Endothelial cell of umbilical vein (primary cell): ENCODE measurements around the gene MPV17. TPM values are rescaled to one million over a fixed set of nuclear protein-coding genes. Genes with fewer than 3 reads are reported as not detected.

Source experiments
- BruUV-seq: library from RNA; stranded (reverse); fragments of 400-500 nt; replicated peaks from 2 replicates; lab custom pipeline; 2021; lab: Mats Ljungman, UMichigan
- CTCF ChIA-PET: fragments of 300-600, 350-600 bp; sonication (Branson Sonifier 250); formaldehyde crosslinking; loops from one replicate; lab custom pipeline; 2021; ENCODE audit warnings: antibody characterized with exemption, inconsistent platforms; lab: Charles Lee
- POLR2A ChIA-PET: fragments of 300-600, 350-600 bp; sonication (Branson Sonifier 250); formaldehyde crosslinking; loops from one replicate; lab custom pipeline; 2021; ENCODE audit warnings: antibody characterized with exemption, inconsistent platforms; lab: Charles Lee
- DNase-seq: peaks from one replicate; pipeline ENCODE4 v3.0.0-alpha.2; 2011; ENCODE audit warnings: low read depth, low spot score
- FAIRE-seq: peaks from 2 replicates; lab custom pipeline; 2011; peaks lifted over from hg19 to GRCh38; lab: Jason Lieb, UNC
- H2AFZ ChIP-seq: 2 replicates; pipeline ENCODE4 v1.6.0; 2012; ENCODE audit warnings: low read depth, low read length, control low read depth, inconsistent platforms
- H3K27ac ChIP-seq: 2 replicates; pipeline ENCODE4 v1.5.1; 2011; ENCODE audit warnings: low read depth, mild to moderate bottlenecking, control low read depth, low read length, moderate library complexity; ENCODE audit not compliant: insufficient read depth
- H3K27me3 ChIP-seq, 2 experiments: 2 replicates each; pipeline versions ENCODE4 v1.6.0 to v1.6.1; 2011; ENCODE audit warnings: low read length in 2 of 2, mixed read lengths in 1 of 2; ENCODE audit not compliant: control insufficient read depth in 2 of 2, insufficient read depth in 2 of 2
- H3K36me3 ChIP-seq, 2 experiments: 2 replicates in 1 of 2; 3 replicates in 1 of 2; pipeline ENCODE4 v1.5.1; 2011; ENCODE audit warnings: low read length in 2 of 2, mild to moderate bottlenecking in 1 of 2, moderate library complexity in 1 of 2; ENCODE audit not compliant: control insufficient read depth in 2 of 2, insufficient read depth in 2 of 2; ENCODE audit errors: extremely low read depth in 1 of 2
- H3K4me1 ChIP-seq: 3 replicates; pipeline ENCODE4 v1.5.1; 2011; ENCODE audit warnings: mild to moderate bottlenecking, low read length; ENCODE audit not compliant: control insufficient read depth, insufficient read depth; ENCODE audit errors: extremely low read depth
- H3K4me2 ChIP-seq: 2 replicates; pipeline ENCODE4 v1.6.1; 2011; ENCODE audit warnings: low read length, control low read depth, mixed read lengths; ENCODE audit not compliant: insufficient read depth
- H3K4me3 ChIP-seq, 3 experiments: fragments of 200-600 bp in 1 of 3; sonication (generic), shearing (Covaris generic) in 1 of 3; replicated peaks in 1 of 3; 2 replicates each; pipeline ENCODE4 v1.5.1; 2011 to 2016; ENCODE audit warnings: control low read depth in 3 of 3, low read length in 3 of 3, mild to moderate bottlenecking in 2 of 3, inconsistent platforms in 1 of 3, low read depth in 1 of 3, moderate library complexity in 1 of 3; ENCODE audit not compliant: insufficient read depth in 1 of 3
- H3K79me2 ChIP-seq: 2 replicates; pipeline ENCODE4 v1.6.0; 2012; ENCODE audit warnings: low read length, inconsistent platforms; ENCODE audit not compliant: control insufficient read depth, insufficient read depth
- H3K9ac ChIP-seq: replicated peaks from 2 replicates; pipeline ENCODE3; 2011; ENCODE audit warnings: low read length, control low read depth; ENCODE audit not compliant: insufficient read depth; ENCODE audit errors: extremely low read depth
- H3K9me1 ChIP-seq: replicated peaks from 3 replicates; pipeline ENCODE4 v1.6.0; 2011; ENCODE audit warnings: mild to moderate bottlenecking, low read length; ENCODE audit not compliant: control insufficient read depth, insufficient read depth; ENCODE audit errors: extremely low read depth
- H3K9me3 ChIP-seq: replicated peaks from 2 replicates; pipeline ENCODE4 v1.5.1; 2012; ENCODE audit warnings: low read length, inconsistent platforms; ENCODE audit not compliant: control insufficient read depth, insufficient read depth
- H4K20me1 ChIP-seq: replicated peaks from 2 replicates; pipeline ENCODE3; 2011; ENCODE audit warnings: mild to moderate bottlenecking, low read length; ENCODE audit not compliant: control insufficient read depth, insufficient read depth; ENCODE audit errors: extremely low read depth
- CTCF ChIP-seq, 2 donors: IDR thresholded peaks; 1 replicate in 1 of 2; 2 replicates in 1 of 2; pipeline ENCODE4 v1.5.1; 2011; ENCODE audit warnings: low read length in 2 of 2, mild to moderate bottlenecking in 2 of 2, moderate library complexity in 2 of 2, control low read depth in 1 of 2, inconsistent platforms in 1 of 2, low read depth in 1 of 2; ENCODE audit not compliant: insufficient read depth in 1 of 2; ENCODE audit errors: extremely low read depth in 1 of 2
- EZH2 ChIP-seq: IDR thresholded peaks from 2 replicates; pipeline ENCODE4 v1.6.1; 2012; ENCODE audit warnings: borderline replicate concordance, low read depth, mild to moderate bottlenecking, moderate library complexity, low read length, inconsistent platforms; ENCODE audit not compliant: severe bottlenecking
- FOS ChIP-seq: IDR thresholded peaks from 2 replicates; pipeline ENCODE4 v1.6.1; 2011; ENCODE audit warnings: mild to moderate bottlenecking, low read length, moderate library complexity, borderline replicate concordance; ENCODE audit not compliant: insufficient read depth
- GATA2 ChIP-seq: IDR thresholded peaks from 2 replicates; pipeline ENCODE4 v1.7.0; 2011; ENCODE audit warnings: low read depth, mild to moderate bottlenecking, moderate library complexity, mixed read lengths, low read length; ENCODE audit not compliant: insufficient read length, insufficient read depth
- JUN ChIP-seq: IDR thresholded peaks from 2 replicates; pipeline ENCODE4 v1.6.1; 2011; ENCODE audit warnings: borderline replicate concordance, low read depth; ENCODE audit not compliant: insufficient read length, insufficient read depth
- MAX ChIP-seq: IDR thresholded peaks from 2 replicates; pipeline ENCODE4 v1.6.1; 2011; ENCODE audit not compliant: insufficient read depth, insufficient read length
- MYC ChIP-seq: IDR thresholded peaks from one replicate; pipeline ENCODE4 v1.6.1; 2011; ENCODE audit warnings: mild to moderate bottlenecking, low read depth, low read length
- POLR2A ChIP-seq: IDR thresholded peaks from 2 replicates; pipeline ENCODE4 v1.6.1; 2012; ENCODE audit warnings: low read depth, mild to moderate bottlenecking, control low read depth, low read length
- POLR2AphosphoS5 ChIP-seq: IDR thresholded peaks from 2 replicates; pipeline ENCODE4 v1.6.1; 2012; ENCODE audit warnings: low read depth, mild to moderate bottlenecking, control low read depth, low read length, moderate library complexity; ENCODE audit not compliant: insufficient read depth
- dilution Hi-C: fragments of 300-500 bp; cut with MboI; formaldehyde crosslinking; loops from one replicate; pipeline ENCODE4 v1.15.0; 2019; ENCODE audit warnings: low sequenced_read_pairs; ENCODE audit not compliant: extremely low pct_ligation_motif_present
- intact Hi-C: fragments of 100-400 bp; cut with micrococcal nuclease; formaldehyde crosslinking; loops from one replicate; pipeline ENCODE4 v1.10.0; 2022
- polyA plus RNA-seq, 4 experiments: library from polyadenylated mRNA; depleted of rRNA in 3 of 4; stranded (reverse) in 3 of 4; unstranded in 1 of 4; fragments of >200 nt; gene quantifications; 2 replicates each; pipeline versions ENCODE4 v1.2.1 to v1.2.3, GENCODE V29; 2011 to 2012; ENCODE audit warnings: missing spikeins in 1 of 4
- total RNA-seq: library from RNA; stranded (reverse); gene quantifications from 2 replicates; pipeline ENCODE4 v1.2.3, GENCODE V29; 2021

The MPV17 gene
- total and polyA plus RNA-seq, 2 donors (not counting 3 experiments of a cell fraction or from before 2014, with no cell fraction given), result 74.7 to 267 TPM

- TF ChIP-seq GATA2, result no peak
- TF ChIP-seq POLR2AphosphoS5, result no peak
- Histone ChIP-seq H3K4me2 (no peak overlapping the region), H3K36me3 (no peaks in the 10 kb centered on the region), H3K27ac (no peak overlapping the region), H3K9ac (no peak overlapping the region), H3K27me3 (no peaks in the 10 kb centered on the region), H3K4me3 (no peak overlapping the region), H4K20me1 (peaks cover 3% of the 10 kb centered on the region), H3K9me3 (no peaks in the 10 kb centered on the region), H3K79me2 (peaks cover 76% of the 10 kb centered on the region), H3K4me1 (peaks cover 16% of the 10 kb centered on the region), H2AFZ (no peak overlapping the region), H3K9me1 (no peaks in the 10 kb centered on the region)
- ChIA-PET CTCF (interaction anchor here (0.6 to 2.1 kb wide), 3 partner anchors 15 to 288 kb away, joined by 3 to 5 read pairs (median 4); partner anchors contain the start of gene EIF2B4), POLR2A (no interaction called here)
- DNase-seq, result no peak
- dilution Hi-C loops (no loop called here), intact Hi-C loops (no loop called here)
- no TSS peak for BruUV-seq
- FAIRE-seq, result no peak
These were observed 31.7 kb upstream of the MPV17 start for GRCh38 chr2:27354597-27354927.

GRCh38 chr2:27353762-27354596, 31.1 kb upstream of the MPV17 start:
- Histone ChIP-seq H2AFZ (no peak overlapping the region), H3K4me2 (no peak overlapping the region), H3K9ac (no peak overlapping the region), H3K27me3 (no peaks in the 10 kb centered on the region), H3K9me3 (no peaks in the 10 kb centered on the region), H3K4me3 (no peak overlapping the region), H3K9me1 (no peaks in the 10 kb centered on the region), H3K36me3 (no peaks in the 10 kb centered on the region), H4K20me1 (peaks cover 3% of the 10 kb centered on the region), H3K27ac (no peak overlapping the region), H3K79me2 (peaks cover 78% of the 10 kb centered on the region), H3K4me1 (peaks cover 16% of the 10 kb centered on the region)
- DNase-seq, result no peak
- dilution Hi-C loops, result no loop called here
- no peak for FAIRE-seq
- CTCF ChIA-PET, result interaction anchor here (0.6 to 2.1 kb wide), 4 partner anchors 16 to 287 kb away, joined by 3 to 5 read pairs (median 4); partner anchors contain the start of gene EIF2B4
- TF ChIP-seq JUN (no peak), POLR2AphosphoS5 (no peak), CTCF (IDR thresholded peaks at IDR 0.05; ENCODE audit: extremely low read depth in 1 of 2, insufficient read depth in 1 of 2, low read depth in 1 of 2, low read length in 2 of 2) (no peak), EZH2 (no peak), GATA2 (no peak), FOS (no peak), MYC (no peak), POLR2A (no peak), MAX (no peak)
- BruUV-seq, result no TSS peak
- intact Hi-C loops, result no loop called here
- POLR2A ChIA-PET, result no interaction called here
